Breast epithelium (tissue), 4 donors: ENCODE measurements around the gene ZBTB14. TPM values are rescaled to one million over a fixed set of nuclear protein-coding genes. Genes with fewer than 3 reads are reported as not detected.

Source experiments
- DNase-seq, 2 donors: peaks; one replicate each; pipeline ENCODE4 v3.0.0-alpha.2; 2019; ENCODE audit warnings: low spot score in 2 of 2
- H3K27ac ChIP-seq, 2 donors: fragments of 200-600 bp; sonication (generic) in 1 of 2; one replicate each; pipeline ENCODE4 v1.5.1; 2016 to 2019; ENCODE audit warnings: mild to moderate bottlenecking in 1 of 2
- H3K27me3 ChIP-seq, 2 donors: fragments of 200-600 bp; sonication (generic) in 1 of 2; one replicate each; pipeline versions ENCODE4 v1.5.1 to v1.6.0; 2017 to 2019; ENCODE audit warnings: control low read depth in 1 of 2, mild to moderate bottlenecking in 1 of 2
- H3K36me3 ChIP-seq: fragments of 200-600 bp; one replicate; pipeline ENCODE4 v1.5.1; 2019
- H3K4me1 ChIP-seq, 2 donors: fragments of 200-600 bp; sonication (generic); one replicate each; pipeline ENCODE4 v1.5.1; 2016 to 2019; ENCODE audit warnings: control low read depth in 1 of 2
- H3K4me3 ChIP-seq, 3 donors: fragments of 200-600 bp; sonication (generic); 1 replicate in 2 of 3; 2 replicates in 1 of 3; pipeline ENCODE4 v1.5.1; 2016 to 2019; ENCODE audit warnings: mild to moderate bottlenecking in 3 of 3, moderate library complexity in 2 of 3
- H3K9me3 ChIP-seq, 2 donors: fragments of 200-600 bp; sonication (generic) in 1 of 2; one replicate each; pipeline ENCODE4 v1.5.1; 2016 to 2019; ENCODE audit warnings: control low read depth in 1 of 2
- CTCF ChIP-seq, 3 donors: fragments of 450-650 bp; IDR thresholded peaks; one replicate each; pipeline ENCODE4 v1.5.1; 2016 to 2017; ENCODE audit warnings: antibody characterized with exemption in 3 of 3, mild to moderate bottlenecking in 3 of 3, moderate library complexity in 3 of 3
- POLR2A ChIP-seq: fragments of 450-650 bp; IDR thresholded peaks from one replicate; pipeline ENCODE4 v1.6.1; 2016; ENCODE audit warnings: antibody characterized with exemption, mild to moderate bottlenecking, moderate library complexity
- POLR2AphosphoS5 ChIP-seq, 3 donors: sonication (generic); formaldehyde crosslinking; IDR thresholded peaks; one replicate each; pipeline ENCODE4 v1.6.1; 2017; ENCODE audit warnings: antibody characterized with exemption in 3 of 3
- intact Hi-C: fragments of 100-400 bp; cut with DNase I; formaldehyde crosslinking; loops from one replicate; pipeline ENCODE4 v1.15.1; 2023; ENCODE audit warnings: low total_unique reads
- total RNA-seq, 3 donors: library from RNA; depleted of rRNA; stranded (reverse); fragments of >200 nt; gene quantifications; one replicate each; pipeline ENCODE4 v1.1.0, GENCODE V29; 2016

The ZBTB14 gene
- total RNA-seq, 3 donors from 2014 or later = 9.2 to 15.2 (median 14.9) TPM

DNA sequence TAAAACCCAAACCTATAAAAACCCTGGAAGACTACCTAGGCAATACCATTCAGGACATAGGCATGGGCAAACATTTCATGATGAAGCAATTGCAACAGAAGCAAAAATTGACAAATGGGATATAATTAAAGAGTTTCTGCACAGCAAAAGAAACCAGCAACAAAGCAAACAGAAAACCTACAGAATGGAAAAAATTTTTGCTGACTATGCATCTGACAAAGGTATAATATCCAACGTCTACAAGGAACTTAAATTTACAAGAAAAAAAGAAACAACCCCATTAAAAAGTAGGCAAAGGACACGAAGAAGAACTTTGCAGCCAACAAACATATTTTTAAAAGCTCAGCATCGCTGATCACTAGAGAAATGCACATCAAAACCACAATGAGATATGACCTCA lies 28.8 kb downstream of the ZBTB14 start:
- intact Hi-C loops = no loop called here
- no peak for TF ChIP-seq POLR2AphosphoS5 (IDR thresholded peaks at IDR 0.05)
- no peak for TF ChIP-seq POLR2A
- no peak for TF ChIP-seq CTCF (IDR thresholded peaks at IDR 0.05)
- peaks cover 6 to 9% of the 10 kb centered on the region in 2 donors for H3K9me3 ChIP-seq
- H3K36me3 ChIP-seq = no peaks in the 10 kb centered on the region
- no peak for DNase-seq
- H3K4me1 ChIP-seq = no peaks in the 10 kb centered on the region
- H3K27ac ChIP-seq = no peak overlapping the region
- no peaks in the 10 kb centered on the region for H3K27me3 ChIP-seq
- no peak overlapping the region for H3K4me3 ChIP-seq

- intact Hi-C loops = no loop called here
- Histone ChIP-seq H3K4me1 (no peaks in the 10 kb centered on the region), H3K4me3 (no peak overlapping the region), H3K27ac (no peak overlapping the region), H3K36me3 (no peaks in the 10 kb centered on the region), H3K9me3 (no peaks in the 10 kb centered on the region), H3K27me3 (no peaks in the 10 kb centered on the region)
- no peak for DNase-seq
- TF ChIP-seq POLR2A (no peak), POLR2AphosphoS5 (IDR thresholded peaks at IDR 0.05) (no peak), CTCF (IDR thresholded peaks at IDR 0.05) (no peak)
Measured at GRCh38 chr18:5253910-5254309, 41.6 kb downstream of the ZBTB14 start.

DNA sequence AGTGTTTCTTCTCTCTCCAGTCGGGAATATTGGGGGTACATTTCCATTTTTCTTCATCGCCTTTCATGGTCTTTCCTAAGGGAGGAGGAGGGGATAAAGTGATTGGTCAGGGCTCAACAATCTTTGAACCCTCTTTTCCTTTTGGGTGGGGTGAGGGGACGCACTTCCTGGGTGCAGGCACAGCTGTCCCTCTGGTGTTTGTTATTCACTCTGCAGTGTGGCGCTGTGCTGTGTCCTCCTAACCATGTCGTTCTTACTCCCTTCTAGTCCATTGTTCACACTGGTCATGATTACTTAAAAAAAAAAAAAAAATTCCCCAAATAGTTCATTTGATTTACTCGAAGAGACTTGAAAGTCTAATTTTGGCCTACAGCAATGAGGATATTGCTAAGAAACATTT lies 44.4 kb downstream of the ZBTB14 start:
- H3K36me3 ChIP-seq = no peaks in the 10 kb centered on the region
- intact Hi-C loops = no loop called here
- H3K9me3 ChIP-seq = no peaks in the 10 kb centered on the region
- H3K4me1 ChIP-seq = no peaks in the 10 kb centered on the region
- TF ChIP-seq CTCF (IDR thresholded peaks at IDR 0.05) (no peak), POLR2A (no peak), POLR2AphosphoS5 (IDR thresholded peaks at IDR 0.05) (no peak)
- H3K27ac ChIP-seq = no peak overlapping the region
- DNase-seq = no peak
- no peaks in the 10 kb centered on the region for H3K27me3 ChIP-seq
- no peak overlapping the region for H3K4me3 ChIP-seq

- Histone ChIP-seq H3K4me1 (no peaks in the 10 kb centered on the region), H3K9me3 (no peaks in the 10 kb centered on the region), H3K27me3 (no peaks in the 10 kb centered on the region), H3K4me3 (no peak overlapping the region), H3K27ac (no peak overlapping the region), H3K36me3 (no peaks in the 10 kb centered on the region)
- intact Hi-C loops = no loop called here
- DNase-seq = no peak
- TF ChIP-seq CTCF (IDR thresholded peaks at IDR 0.05) = no peak
- no peak for TF ChIP-seq POLR2A
Measured at GRCh38 chr18:5250603-5251002, 44.9 kb downstream of the ZBTB14 start.

GRCh38 chr18:5244941-5245340 lies 50.6 kb downstream of the ZBTB14 start:
- no peaks in the 10 kb centered on the region for H3K9me3 ChIP-seq
- H3K36me3 ChIP-seq = no peaks in the 10 kb centered on the region
- H3K27me3 ChIP-seq = no peaks in the 10 kb centered on the region
- intact Hi-C loops = no loop called here
- H3K27ac ChIP-seq = no peak overlapping the region
- DNase-seq = no peak
- TF ChIP-seq POLR2A = no peak
- TF ChIP-seq CTCF (IDR thresholded peaks at IDR 0.05) = no peak
- TF ChIP-seq POLR2AphosphoS5 (IDR thresholded peaks at IDR 0.05) = no peak
- H3K4me1 ChIP-seq = no peaks in the 10 kb centered on the region
- no peak overlapping the region for H3K4me3 ChIP-seq
